Activated naive CD8-positive, alpha-beta T cell treated with anti-CD3 and anti-CD28 coated beads, Interleukin-2, amount 10 ng/mL, durations not matched to agents 7 days and 5 days (primary cell): Measurements from ENCODE around the gene VPS26C. TPM values are rescaled to one million over a fixed set of nuclear protein-coding genes. Genes with fewer than 3 reads are reported as not detected.

Source experiments
- ATAC-seq: fragments of 150-1000 bp; cut with Tn5 transposase; one replicate; pipeline ENCODE4 v1.10.0; 2021; ENCODE audit warnings: low read depth, moderate library complexity
- POLR2A ChIA-PET: fragments of 350-600 bp; sonication (Branson Sonifier 250); formaldehyde crosslinking; loops from one replicate; lab custom pipeline; 2021; ENCODE audit warnings: antibody characterized with exemption; lab: Charles Lee
- DNase-seq: peaks from one replicate; pipeline ENCODE4 v3.0.0; 2021
- H3K27ac Mint-ChIP-seq: one replicate; pipeline ENCODE4 v1.8.0; 2022; ENCODE audit warnings: mild to moderate bottlenecking, mixed read lengths
- H3K27me3 Mint-ChIP-seq: one replicate; pipeline ENCODE4 v1.8.0; 2022; ENCODE audit warnings: mild to moderate bottlenecking, moderate library complexity, mixed read lengths
- H3K36me3 Mint-ChIP-seq: one replicate; pipeline ENCODE4 v1.8.0; 2021; ENCODE audit warnings: mild to moderate bottlenecking, mixed read lengths
- H3K4me1 Mint-ChIP-seq: one replicate; pipeline ENCODE4 v1.8.0; 2021; ENCODE audit warnings: mixed read lengths
- H3K4me3 Mint-ChIP-seq: one replicate; pipeline ENCODE4 v1.8.0; 2022; ENCODE audit warnings: mild to moderate bottlenecking, moderate library complexity, mixed read lengths
- H3K9me3 Mint-ChIP-seq: one replicate; pipeline ENCODE4 v1.8.0; 2021; ENCODE audit warnings: mixed read lengths
- total RNA-seq, 2 experiments: library from RNA; stranded (reverse); gene quantifications; one replicate each; pipeline ENCODE4 v1.2.3, GENCODE V29; 2021

VPS26C gene
- total RNA-seq, 2 experiments from 2014 or later = 94.0 to 97.3 TPM

DNA sequence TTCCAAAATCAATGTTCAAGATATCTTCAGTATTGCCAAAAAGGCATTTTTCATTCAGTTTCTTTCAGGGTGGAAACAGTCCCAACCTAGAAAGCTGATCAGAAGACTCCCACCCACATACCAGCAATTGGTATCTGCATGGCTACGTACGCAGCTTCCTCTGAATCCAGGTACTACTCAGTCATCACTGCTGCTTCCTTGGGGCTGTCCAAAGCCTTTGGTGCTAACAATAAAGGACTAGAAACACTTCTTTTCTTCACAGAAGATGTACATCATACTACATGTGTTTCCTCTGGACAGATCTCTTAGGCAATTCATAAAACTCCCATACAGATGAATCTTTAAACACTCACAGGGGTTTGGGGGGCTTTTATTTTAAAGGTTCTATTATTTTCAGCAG lies 29.8 kb downstream of the VPS26C start:
- Mint-ChIP-seq H3K27ac (peak overlapping the region; percentile 91), H3K36me3 (peaks cover 54% of the 10 kb centered on the region), H3K4me3 (peak overlapping the region; percentile 71), H3K9me3 (no peaks in the 10 kb centered on the region), H3K4me1 (peaks cover 52% of the 10 kb centered on the region), H3K27me3 (no peaks in the 10 kb centered on the region)
- ATAC-seq (no peak), DNase-seq (no peak)
- POLR2A ChIA-PET = interaction anchor here (0.8 kb wide), 1 partner anchor 20 kb away, joined by 3 read pairs; no protein-coding TSS in a partner anchor

- DNase-seq (no peak), ATAC-seq (no peak)
- no peak overlapping the region for H3K4me3 Mint-ChIP-seq
- H3K9me3 Mint-ChIP-seq = no peaks in the 10 kb centered on the region
- POLR2A ChIA-PET = interaction anchor here (0.6 to 0.7 kb wide), 2 partner anchors 10 to 24 kb away, joined by 3 read pairs; no protein-coding TSS in a partner anchor
- peaks cover 48% of the 10 kb centered on the region for H3K36me3 Mint-ChIP-seq
- peaks cover 28% of the 10 kb centered on the region for H3K4me1 Mint-ChIP-seq
- no peaks in the 10 kb centered on the region for H3K27me3 Mint-ChIP-seq
- no peak overlapping the region for H3K27ac Mint-ChIP-seq
These were observed 33.5 kb downstream of the VPS26C start for GRCh38 chr21:37233551-37234146.

DNA sequence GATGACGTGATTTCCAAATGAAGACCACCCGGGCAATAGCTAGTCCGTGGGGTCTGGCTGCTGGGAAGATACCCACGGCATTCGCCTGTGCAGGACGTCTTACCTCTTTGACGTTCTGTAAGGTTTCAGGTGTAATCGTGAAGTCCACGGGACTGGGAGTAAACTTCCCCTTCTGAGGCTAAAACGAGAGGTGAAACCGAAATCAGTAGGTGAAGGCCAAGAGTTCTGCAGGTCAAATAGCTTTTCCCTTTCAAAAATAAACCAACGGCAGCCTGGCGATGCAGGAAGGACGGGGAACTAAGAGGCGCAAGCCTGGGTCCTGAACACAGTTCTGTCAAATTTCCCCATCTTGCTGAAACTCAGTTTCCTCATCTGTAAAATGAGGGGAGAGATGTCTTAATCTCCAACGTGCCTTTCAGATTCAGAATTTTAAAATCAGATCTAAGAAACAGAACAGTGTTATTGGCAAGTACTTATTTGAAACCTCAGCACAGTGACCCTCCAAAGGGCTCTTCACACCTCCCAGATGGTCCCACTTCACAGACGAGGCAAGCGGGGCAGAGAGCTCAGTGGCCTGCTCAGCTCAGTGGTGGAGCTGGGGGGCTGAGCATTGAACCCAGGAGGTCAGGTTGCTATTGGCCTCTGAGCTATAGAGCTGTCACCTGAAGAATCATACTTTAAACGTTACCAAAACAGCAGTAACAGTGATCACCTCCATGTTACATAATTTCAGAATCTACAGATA lies 34.7 kb downstream of the VPS26C start:
- Mint-ChIP-seq H3K36me3 (peaks cover 47% of the 10 kb centered on the region), H3K4me3 (no peak overlapping the region), H3K4me1 (peaks cover 21% of the 10 kb centered on the region), H3K27me3 (no peaks in the 10 kb centered on the region), H3K27ac (no peak overlapping the region), H3K9me3 (no peaks in the 10 kb centered on the region)
- POLR2A ChIA-PET = no interaction called here
- DNase-seq = no peak
- ATAC-seq = no peak

DNA sequence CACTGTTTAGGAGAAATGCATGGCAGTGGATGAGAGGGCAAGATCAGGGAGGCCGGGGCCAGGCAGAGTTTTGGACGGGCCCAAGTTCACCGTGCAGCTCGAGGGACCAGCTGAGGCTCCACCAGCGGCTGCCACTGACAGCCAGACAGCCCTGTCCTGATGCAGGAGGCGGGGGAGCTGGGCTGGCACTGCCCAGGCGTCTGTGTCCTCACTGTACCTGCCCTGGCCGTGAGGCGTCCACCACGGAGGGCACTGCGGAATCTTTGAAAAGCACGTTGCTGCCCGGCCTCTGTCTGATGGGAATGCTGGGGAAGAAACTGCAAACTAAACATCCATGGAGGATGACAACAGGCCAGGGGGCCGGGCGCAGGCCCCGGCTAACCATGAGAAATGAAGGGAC lies 35.5 kb downstream of the VPS26C start:
- POLR2A ChIA-PET = no interaction called here
- ATAC-seq (no peak), DNase-seq (no peak)
- Mint-ChIP-seq H3K4me3 (no peak overlapping the region), H3K4me1 (peaks cover 15% of the 10 kb centered on the region), H3K9me3 (no peaks in the 10 kb centered on the region), H3K36me3 (peaks cover 45% of the 10 kb centered on the region), H3K27ac (peak overlapping the region; percentile 17), H3K27me3 (no peaks in the 10 kb centered on the region)

- H3K27ac Mint-ChIP-seq = peak overlapping the region; percentile 31
- H3K4me1 Mint-ChIP-seq = peaks cover 14% of the 10 kb centered on the region
- DNase-seq (no peak), ATAC-seq (no peak)
- POLR2A ChIA-PET = interaction anchor here (1.5 kb wide), 1 partner anchor 10 kb away, joined by 3 read pairs; no protein-coding TSS in a partner anchor
- H3K27me3 Mint-ChIP-seq = no peaks in the 10 kb centered on the region
- peaks cover 48% of the 10 kb centered on the region for H3K36me3 Mint-ChIP-seq
- no peak overlapping the region for H3K4me3 Mint-ChIP-seq
- H3K9me3 Mint-ChIP-seq = no peaks in the 10 kb centered on the region
These were observed 35.9 kb downstream of the VPS26C start for GRCh38 chr21:37231249-37231645.

GRCh38 chr21:37230632-37231248 lies 36.4 kb downstream of the VPS26C start:
- Mint-ChIP-seq H3K27ac (peak overlapping the region; percentile 31), H3K36me3 (peaks cover 48% of the 10 kb centered on the region), H3K27me3 (no peaks in the 10 kb centered on the region), H3K9me3 (no peaks in the 10 kb centered on the region), H3K4me3 (no peak overlapping the region), H3K4me1 (peaks cover 17% of the 10 kb centered on the region)
- POLR2A ChIA-PET = interaction anchor here (1.0 to 1.5 kb wide), 2 partner anchors 10 to 13 kb away, joined by 3 read pairs; no protein-coding TSS in a partner anchor
- ATAC-seq (no peak), DNase-seq (no peak)

GRCh38 chr21:37228003-37228400 lies 39.1 kb downstream of the VPS26C start:
- DNase-seq = no peak
- ATAC-seq = no peak
- H3K27me3 Mint-ChIP-seq = no peaks in the 10 kb centered on the region
- POLR2A ChIA-PET = interaction anchor here (4.1 kb wide), 1 partner anchor 30 kb away, joined by 41 read pairs; no protein-coding TSS in a partner anchor
- peaks cover 56% of the 10 kb centered on the region for H3K36me3 Mint-ChIP-seq
- H3K4me3 Mint-ChIP-seq = no peak overlapping the region
- no peak overlapping the region for H3K27ac Mint-ChIP-seq
- peaks cover 42% of the 10 kb centered on the region for H3K4me1 Mint-ChIP-seq
- H3K9me3 Mint-ChIP-seq = peaks cover under 1% of the 10 kb centered on the region

- POLR2A ChIA-PET = interaction anchor here (3.3 to 4.1 kb wide), 2 partner anchors 31 to 138 kb away, joined by 14 to 41 read pairs; partner anchors contain the start of gene DYRK1A
- DNase-seq (no peak), ATAC-seq (no peak)
- Mint-ChIP-seq H3K4me1 (peaks cover 47% of the 10 kb centered on the region), H3K36me3 (peaks cover 56% of the 10 kb centered on the region), H3K9me3 (peaks cover 1% of the 10 kb centered on the region), H3K4me3 (no peak overlapping the region), H3K27ac (peak overlapping the region; percentile 96), H3K27me3 (no peaks in the 10 kb centered on the region)
These were observed 39.8 kb downstream of the VPS26C start for GRCh38 chr21:37227071-37228002.

GRCh38 chr21:37226041-37226920 lies 40.9 kb downstream of the VPS26C start:
- ATAC-seq = no peak
- Mint-ChIP-seq H3K27me3 (no peaks in the 10 kb centered on the region), H3K36me3 (peaks cover 60% of the 10 kb centered on the region), H3K9me3 (peaks cover 1% of the 10 kb centered on the region), H3K27ac (peak overlapping the region; percentile 96), H3K4me3 (peak overlapping the region; percentile 86), H3K4me1 (peaks cover 49% of the 10 kb centered on the region)
- POLR2A ChIA-PET = interaction anchor here (0.8 to 4.1 kb wide), 7 partner anchors 9 to 142 kb away, joined by 3 to 41 read pairs (median 14); partner anchors contain the start of genes DYRK1A and VPS26C
- DNase-seq = no peak

DNA sequence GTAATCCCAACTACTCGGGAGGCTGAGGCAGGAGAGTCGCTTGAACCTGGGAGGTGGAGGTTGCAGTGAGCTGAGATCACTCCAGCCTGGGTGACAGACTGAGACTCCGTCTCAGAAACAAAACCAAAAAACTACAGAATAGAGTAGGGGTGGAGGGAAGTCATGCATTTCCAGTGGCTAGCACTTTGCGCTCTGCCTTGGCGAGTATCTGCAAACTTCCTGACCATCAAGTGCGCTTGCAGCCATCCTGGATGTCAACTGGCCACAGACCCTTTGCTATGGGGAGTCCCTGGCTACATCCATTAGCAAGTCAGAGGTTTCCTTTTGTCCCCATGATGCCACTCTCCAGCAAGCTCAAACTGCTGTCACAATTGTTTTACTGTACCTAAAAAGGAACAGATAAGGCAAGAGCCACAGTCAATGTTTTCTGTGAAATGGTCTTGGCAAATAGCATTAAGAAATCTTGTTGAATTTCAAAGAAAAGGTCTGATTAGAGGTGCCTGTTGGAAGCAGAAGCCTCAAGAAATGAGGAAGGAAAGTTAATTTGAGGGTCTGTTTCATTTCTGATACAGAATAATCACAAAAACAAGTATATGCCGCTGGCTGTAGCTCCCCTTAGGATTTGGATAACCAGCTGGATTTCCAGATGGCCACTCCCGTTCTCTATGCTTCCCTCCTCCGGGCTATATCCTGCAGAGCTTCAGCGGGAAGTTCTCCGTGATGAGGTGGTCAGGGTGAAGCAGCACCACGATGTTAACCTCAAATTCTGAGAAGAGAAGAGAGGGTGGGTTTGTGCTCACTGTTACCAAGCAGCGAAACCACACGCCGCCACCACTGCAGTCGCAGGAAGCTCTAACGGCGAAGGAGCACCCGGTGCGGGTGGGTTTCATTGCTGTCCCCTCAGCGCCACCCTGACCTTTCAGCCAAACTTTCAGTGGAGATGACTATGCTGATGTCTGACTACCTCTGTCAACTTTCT lies 42.0 kb downstream of the VPS26C start:
- peak overlapping the region; percentile 96 for H3K27ac Mint-ChIP-seq
- ATAC-seq (peak; percentile 33), DNase-seq (peak; percentile 77)
- peaks cover 1% of the 10 kb centered on the region for H3K9me3 Mint-ChIP-seq
- H3K27me3 Mint-ChIP-seq = no peaks in the 10 kb centered on the region
- POLR2A ChIA-PET = interaction anchor here (0.6 to 4.1 kb wide), 11 partner anchors 8 to 339 kb away, joined by 3 to 41 read pairs (median 5); partner anchors contain the start of genes DYRK1A and VPS26C
- peaks cover 55% of the 10 kb centered on the region for H3K36me3 Mint-ChIP-seq
- peak overlapping the region; percentile 86 for H3K4me3 Mint-ChIP-seq
- peaks cover 53% of the 10 kb centered on the region for H3K4me1 Mint-ChIP-seq
